Activated CD4-positive, alpha-beta T cell treated with anti-CD3 and anti-CD28 coated beads for 1 hour (primary cell): ENCODE measurements around the gene ZSCAN31.
"Not testable (repeated sequence)": the region's sequence is repeated elsewhere in the genome, so short reads cannot be mapped to it uniquely, and the experiment has no call there.

Experiments used
- DNase-seq: peaks from one replicate; pipeline ENCODE4 v3.0.0-alpha.2; 2020

The ZSCAN31 gene

DNA sequence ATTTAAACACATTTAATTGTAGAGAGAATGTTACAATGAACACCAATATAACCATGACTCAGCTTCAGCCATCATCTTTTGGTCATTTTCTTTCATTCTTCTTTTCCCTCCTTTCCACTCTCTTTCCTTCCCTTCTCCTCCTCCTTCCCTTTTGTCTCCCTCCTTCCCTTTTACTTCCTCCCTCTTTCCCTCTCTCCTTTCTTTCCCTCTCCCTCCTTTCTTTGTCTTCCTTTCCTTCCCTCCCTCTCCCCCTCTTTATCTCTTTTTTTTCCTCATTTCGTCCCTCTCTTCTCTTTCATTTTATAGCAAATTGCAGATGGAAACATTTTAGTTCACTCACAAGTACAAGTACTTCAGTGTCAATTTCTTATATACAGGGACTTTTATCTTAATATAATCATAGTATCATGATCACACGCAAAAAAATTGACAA is 15.6 kb upstream of the ZSCAN31 start:
- DNase-seq, result no peak

DNA sequence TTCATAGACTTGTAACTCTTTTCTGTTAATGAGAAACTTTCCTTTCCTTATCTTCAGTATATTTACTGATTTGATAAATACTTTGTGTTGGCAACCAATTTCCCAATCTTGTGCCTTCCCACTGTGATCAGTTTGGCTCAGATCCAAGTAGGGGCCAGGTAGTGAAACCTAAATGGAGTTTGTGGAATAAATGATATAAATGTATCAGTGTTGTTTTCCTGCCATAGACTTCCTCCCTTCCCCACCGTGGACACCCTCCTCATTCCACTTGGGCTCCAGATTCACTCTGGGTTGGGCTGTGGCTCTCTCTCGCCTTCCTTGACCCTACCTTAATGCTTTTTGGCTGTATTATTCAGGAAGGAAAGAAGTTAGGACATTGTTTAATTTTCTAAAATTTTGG is 15.1 kb upstream of the ZSCAN31 start:
- DNase-seq, result no peak

DNA sequence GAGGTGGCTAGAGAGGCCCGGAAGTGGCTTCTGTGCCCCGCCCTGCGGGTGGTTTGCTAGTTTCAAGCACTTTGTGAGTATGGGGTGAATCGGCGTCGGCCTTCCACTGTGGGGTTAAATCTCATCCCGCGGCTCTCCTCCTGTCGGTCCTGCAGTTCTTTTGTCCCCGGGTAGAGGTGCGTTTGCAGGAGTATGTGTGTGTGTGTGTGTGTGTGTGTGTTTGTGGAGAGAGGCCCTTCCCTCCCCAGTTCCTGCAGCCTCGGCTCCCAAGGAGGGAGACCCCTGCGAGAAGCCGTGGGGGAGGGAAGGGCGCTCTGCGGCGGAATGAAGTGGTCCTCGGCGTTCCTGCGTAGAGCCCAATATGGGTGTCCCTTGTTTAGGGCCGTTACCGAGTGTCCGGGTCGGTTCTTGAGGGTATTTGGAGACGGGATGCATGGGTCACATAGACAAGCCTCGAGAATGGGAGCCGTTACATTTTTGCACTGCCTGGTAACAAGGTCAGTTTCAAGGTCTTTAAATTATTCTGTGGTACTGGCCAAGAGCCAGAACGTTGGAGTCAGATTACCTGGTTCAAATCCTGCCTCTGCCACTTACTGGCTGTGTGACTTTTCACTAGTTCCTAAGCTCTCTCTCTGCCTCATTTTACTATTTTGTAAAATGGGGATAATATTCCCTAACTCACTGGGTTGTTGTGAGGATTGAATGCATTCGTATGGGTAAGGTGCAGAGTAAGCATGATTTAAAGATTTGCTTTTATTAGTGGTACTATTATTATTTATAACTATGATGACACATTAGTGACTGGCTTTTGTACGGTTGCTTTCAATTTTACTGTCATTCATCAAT is 14.2 kb upstream of the ZSCAN31 start, which contains the start of gene ZKSCAN3:
TSS of gene ZKSCAN3 (plus strand) at position 56 of the 846 bp plus-strand sequence. CDS start 9,640 bp downstream, outside the sequence.
- peak; percentile 69 for DNase-seq

DNA sequence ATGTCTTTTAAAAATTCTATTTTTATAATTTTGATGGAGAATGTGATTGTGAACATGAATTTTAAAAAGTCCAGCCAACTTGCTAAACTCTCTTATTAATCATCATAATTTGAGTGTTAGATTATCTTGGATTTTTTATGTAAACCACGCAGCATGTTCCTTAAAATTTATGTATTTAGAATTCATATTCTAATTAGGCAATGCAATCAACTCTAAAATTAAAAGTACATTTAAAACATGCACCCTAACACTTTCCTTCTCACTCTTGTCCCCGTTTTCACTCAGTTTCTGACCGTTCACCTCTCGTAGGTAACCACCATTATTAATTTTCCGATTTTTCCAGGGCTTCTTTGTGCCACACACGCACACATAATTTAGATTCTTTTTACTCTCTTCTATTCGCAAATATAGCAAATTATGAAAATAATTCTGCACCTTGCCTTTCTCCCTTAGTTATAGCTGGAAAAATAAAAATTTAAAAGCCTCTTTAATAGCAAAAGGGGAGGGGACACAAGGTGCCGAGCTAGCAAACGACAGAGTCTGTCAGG is 13.5 kb upstream of the ZSCAN31 start:
- no peak for DNase-seq

DNA sequence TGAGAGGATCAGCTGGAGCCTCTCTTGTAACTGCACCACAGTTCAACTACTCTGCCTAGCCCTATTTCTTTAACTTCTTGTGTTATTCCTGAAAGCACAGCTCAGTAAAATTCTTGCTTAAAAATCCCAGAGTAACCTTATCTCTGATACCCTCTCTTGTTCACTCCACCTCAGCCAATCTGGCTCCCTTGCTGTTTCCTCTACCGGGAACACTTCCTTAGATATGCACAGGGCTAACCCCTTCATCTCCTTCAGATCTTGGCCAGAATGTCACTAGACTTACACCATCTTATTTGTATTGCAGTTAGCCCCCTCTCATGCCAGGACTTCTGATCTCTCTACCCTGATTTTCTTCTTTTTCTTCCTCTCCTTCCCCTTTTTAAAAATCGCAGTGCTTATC is 11.2 kb upstream of the ZSCAN31 start:
- no peak for DNase-seq

DNA sequence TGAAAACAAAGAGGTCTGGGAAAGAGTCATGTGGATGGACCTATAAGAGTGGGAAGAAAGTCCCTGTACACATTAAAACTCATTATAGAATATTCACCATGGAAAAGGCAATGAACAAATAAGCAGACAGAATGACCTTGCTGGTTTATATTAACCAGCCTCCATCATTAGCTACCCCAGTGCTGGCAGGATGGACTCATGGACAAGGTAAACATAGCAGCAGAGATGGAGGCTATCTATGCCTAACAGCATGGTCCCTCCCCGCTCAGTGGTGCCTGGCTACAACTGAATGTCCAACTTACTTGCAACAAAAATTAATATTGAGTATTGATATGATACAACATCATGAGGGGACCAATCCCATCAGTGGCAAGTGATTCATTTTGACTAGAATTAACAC is 9.3 kb upstream of the ZSCAN31 start:
- no peak for DNase-seq

DNA sequence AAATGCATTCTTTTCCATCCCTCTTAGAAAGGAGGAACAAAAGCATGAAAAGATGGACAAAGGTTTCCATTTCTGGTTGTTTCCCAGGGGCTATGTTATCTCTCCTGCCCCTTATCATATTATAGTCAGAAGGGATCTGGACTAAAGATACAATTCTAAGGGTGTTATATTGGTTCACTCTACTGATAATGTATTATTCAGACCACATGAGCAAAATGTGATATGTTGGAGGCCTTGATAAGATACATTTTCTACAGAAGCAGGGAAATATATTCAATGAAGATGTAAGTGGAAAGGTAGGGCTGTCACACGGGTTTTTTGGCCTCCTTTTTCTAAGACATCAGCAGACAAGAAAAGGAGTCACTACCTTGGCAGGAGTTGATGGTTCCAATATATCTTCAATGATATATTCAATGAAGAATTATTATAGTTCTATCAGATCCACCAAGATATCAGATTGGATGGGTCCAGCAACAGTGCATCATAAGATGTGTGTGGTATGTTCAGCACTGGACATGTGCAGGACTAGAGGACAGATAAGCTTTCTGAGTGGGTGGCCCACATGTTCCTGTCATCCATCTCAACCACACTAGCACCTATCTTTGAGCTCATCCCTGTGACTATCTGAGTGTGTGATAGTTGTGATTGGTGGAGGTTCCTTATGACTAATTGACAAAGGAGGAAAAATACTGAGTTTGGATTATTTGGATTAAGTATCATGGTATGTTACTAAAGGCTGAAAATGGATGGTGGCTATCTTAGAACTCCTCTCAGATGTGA is 8.1 kb upstream of the ZSCAN31 start:
- no peak for DNase-seq

DNA sequence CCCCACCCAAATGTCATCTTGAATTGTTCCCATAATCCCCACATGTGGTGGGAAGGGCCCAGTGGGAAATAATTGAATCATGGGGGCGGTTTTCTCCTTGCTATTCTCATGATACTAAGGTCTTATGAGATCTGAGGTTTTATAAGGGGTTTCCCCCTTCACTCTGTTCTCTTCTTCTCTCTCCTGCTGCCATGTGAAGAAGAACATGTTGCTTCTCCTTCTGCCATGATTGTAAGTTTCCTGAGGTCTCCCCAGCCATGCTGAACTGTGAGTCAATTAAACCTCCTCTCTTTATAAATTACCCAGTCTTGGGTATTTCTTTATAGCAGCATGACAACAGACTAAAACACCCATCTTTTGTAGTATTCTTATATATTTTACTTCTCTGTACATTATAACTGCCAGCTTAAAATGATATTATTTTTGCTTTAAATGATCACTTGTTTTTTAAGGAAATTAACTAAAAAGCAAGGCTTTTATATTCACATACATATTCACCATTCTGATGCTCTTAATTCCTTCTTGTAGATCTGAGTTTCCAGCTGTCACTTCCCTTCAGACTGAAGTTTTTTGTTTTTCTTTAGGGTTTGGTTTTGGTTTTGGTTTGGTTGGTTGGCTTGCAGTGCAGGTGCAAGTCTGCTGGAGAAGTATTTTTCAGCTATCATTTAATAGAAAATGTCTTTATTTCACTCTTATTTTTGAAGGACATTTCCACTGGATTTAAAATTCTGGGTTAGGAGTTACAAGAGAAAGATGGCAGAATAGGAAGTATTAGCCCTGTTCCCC is 4.6 kb upstream of the ZSCAN31 start:
- DNase-seq, result no peak

DNA sequence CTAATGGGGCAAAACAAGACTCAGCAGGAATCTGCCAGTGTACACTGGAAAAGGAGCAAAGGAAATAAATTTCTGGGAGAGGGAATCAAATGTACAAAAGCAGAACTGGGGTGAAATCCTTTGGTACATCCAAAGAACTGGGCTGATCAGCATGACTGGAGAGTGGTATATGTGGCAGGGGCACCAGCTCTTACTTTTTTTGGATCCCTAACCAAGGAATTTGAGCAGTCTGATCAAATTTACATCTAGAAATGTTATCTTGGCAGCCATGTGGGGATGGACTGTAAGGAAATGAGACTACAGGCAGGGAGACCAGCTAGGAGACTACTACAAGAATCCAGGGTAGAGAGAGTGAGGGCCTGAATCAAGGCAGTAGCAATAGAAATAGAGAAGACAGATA is 1.2 kb upstream of the ZSCAN31 start:
- no peak for DNase-seq

DNA sequence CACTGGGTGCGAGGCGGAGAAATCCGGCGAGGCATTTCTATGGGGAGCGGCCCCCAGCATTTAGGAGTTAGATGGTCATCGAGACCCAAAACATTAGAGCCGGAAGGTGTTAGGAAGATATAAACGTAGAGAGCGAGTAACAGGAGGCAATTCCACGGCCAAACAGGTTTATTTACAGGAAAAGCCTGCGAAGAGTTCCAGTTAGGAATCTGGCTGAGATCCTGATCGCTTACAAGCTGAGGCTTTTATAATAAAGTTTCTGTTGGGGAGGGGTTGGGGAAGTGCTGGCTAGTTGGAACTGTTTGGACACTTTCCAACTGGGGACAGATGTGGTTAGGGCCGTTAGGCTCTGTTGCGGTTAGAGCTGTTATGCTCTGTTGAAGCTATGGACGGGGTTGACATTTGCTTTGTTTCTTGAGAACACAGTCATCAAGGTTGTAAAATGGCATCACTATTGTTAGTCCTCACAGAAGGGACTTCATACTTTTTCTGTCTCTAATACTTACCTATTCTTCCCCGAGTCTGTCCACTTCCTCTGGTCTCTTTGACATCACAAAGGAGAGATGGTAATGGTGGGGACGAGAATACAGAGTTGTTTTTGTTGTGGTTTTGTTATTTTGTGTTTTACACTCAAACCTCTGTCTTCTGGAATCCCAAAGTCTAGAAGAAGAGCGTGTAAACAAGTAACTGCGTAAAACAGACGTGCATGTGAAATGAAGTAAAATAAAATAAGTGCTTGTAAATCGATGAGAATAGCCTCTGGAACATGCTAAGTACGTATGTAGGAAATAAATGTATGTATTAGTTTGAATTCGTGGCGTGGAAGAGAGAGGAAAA is 554 bp upstream of the ZSCAN31 start:
- no peak for DNase-seq

DNA sequence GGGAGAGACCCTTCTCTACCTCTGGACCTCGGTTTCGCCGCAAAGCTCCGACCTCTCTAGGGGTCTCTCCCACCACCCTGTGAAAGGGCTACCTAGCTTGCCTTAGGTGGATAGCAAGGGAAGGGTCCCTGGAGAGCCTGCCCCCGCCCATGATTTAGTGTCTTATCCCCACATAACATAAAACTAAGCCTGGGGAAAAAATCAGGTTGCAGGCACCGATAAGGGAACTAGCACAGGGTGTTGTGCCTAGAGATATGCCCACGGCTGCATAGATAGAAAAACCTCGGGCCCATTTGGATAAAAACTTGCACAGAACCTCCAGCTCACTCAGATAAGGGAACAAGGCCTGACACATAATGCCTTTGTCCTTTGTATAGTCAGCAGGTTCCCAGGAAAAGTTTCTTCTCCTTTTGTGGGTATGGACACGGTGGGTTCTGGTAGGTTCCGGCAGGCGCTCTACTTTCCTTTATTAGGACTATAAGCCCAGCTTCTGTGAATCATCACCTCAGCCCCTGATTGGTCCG is 846 bp downstream of the ZSCAN31 start:
- DNase-seq, result no peak

DNA sequence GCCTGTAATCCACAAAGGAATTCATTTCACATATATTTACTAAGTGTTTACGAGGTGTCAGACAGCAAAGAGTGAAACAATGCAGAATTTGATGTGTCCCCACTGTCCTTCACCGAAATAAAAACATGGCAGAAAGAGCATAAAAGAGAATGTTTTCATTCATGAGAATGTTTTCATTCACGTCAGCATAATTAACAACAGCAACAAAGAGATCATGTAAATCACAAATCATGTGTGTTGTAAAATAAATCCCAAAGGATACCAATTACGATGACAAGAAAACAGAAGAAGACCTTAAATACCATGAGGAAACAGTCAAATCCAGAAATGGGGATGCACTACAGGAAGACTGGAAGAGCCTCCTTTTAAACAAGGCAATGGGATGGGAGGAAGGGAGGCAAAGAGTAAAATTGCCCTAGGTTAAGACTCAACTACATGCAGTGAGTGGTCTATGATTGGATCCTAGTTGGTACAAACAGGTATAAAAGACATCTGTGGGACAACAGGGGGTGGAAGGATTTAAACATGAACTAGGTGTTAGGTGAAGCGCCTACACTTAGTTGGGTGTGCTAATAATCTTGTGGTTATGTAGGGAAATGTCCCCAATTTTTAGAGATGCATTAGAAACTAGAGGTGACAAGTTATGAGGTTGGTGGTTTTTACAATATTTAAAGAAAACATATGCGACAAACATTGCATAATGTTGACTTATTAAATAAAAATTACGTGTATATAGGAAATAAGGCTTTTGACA is 1.5 kb downstream of the ZSCAN31 start:
- DNase-seq, result no peak

DNA sequence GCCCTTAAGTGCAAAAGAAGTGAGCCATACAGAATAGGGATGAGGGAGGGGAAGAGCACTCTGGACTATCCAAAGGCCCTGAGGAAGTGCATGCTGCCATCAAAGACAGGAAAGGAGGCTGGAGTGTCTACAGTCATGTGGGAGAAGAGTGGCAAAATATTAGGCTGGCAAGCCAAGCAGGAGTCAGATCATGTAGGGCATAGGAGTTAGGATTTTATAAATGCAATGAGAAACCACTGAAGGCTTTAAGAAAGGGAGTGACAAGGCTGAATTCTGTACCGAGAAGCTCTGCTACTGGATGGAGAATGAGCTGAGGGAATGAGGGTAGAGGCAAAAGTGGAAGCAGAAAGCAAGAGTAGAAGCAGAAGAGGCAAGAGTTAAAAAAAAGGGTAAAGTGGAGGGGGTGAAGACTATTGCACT is 2.3 kb downstream of the ZSCAN31 start:
- DNase-seq, result no peak

DNA sequence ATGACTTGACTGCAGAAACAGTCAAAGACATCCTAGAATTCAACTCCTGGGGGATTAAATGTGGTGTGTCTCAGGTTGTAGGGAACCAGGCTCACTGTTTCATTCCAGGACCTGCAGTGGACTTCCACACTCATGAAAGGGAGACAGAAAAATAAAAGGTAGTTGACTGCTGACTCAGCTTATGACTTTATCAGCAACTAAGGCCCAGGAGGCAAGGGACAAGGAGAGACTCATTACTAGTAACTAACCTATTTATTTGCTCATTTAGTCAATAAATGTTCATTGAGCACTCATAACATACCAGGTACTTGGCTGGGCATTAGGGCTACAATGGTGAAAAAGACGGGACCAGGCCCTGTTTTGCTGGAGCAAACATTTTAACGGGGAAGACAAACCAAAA is 2.9 kb downstream of the ZSCAN31 start:
- DNase-seq, result no peak

DNA sequence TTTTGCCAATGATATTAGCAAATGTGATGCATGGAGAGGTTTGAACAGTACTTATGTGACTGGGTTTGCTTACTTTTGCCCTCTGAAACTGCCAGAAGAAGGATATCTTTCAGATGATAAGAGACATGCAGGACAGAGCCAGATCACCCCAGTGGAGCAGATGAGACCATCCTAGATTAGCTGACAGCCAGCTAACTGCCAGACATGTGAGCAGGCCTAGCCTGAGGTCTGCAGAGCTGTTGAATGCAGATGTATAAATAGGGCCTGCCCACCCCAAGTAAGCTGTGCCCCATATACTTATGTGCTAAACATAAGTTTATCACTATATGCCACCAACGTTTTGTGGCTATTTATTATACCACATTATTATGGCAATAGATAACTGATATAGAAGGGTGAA is 5.9 kb downstream of the ZSCAN31 start:
- no peak for DNase-seq

DNA sequence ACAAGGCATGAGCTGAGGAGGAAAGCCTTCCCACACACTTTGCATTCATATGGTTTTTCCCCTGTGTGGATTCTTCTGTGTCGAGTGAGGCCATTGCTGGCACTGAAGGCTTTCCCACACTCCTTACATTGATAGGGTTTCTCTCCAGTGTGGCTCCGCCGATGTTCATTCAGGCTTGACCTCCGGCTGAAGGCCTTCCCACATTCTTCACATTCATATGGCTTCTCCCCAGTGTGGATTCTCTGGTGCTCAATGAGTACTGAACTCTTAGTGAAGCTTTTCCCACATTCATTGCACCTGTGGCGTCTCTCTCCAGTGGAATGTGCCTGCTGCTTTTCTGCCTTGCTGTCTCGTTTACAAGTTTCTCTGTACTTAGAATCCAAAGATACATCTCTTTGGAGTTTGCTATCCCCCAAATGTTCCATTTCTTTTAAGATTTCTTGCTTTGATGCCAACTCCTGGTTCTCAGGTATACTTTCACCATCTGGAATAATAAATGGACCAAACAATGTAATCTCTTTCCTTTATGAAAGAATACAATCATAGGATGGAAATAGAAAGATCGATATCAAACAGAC is 9.5 kb downstream of the ZSCAN31 start:
- DNase-seq, result no peak

DNA sequence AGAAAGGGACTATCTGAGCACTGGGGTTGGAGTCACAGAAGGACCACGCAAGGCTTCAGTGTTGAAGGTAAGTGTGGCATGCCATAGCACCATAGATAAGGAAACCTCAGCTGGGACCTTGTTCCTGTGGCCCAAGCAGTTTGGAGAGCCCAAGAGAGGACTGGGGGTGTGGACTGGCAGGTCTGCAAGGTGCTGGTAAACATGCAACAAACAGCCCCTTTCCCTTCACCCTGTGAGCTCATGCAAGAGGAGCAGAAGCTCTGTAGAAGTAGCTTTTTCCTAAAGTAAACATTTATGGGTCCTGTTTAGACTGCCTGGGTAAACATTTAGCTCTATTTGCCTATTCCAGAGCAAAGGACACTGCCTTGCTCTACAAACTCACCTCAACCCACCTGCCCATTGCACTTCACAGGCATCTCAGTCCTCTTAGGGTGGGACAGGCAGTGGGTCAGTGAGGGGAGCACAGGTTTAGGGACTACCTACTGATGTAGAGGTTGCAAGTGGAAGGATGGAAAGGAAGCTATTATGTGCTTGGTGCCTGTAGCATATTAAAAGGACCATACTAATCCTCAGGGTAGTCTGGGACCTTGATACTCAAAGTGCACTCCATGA is 12.0 kb downstream of the ZSCAN31 start:
- DNase-seq, result no peak

DNA sequence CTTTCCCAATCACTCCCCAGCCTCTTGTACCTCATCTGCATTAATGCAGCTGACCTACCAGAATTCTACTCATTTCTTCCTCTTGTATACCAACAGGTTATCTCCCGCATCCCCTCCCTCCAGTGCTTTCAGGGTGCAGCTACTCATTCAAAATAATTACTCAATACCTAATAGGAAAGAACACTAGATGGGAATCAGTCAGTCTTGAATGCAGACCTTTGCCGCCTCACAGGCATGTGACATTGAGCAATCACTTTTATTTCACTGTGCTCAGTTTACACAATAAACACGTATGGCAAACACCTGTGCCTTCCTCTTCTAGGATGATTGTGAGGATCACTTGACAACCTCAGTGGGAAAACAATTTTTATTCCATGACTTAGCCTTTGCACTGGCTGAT is 13.3 kb downstream of the ZSCAN31 start:
- no peak for DNase-seq

DNA sequence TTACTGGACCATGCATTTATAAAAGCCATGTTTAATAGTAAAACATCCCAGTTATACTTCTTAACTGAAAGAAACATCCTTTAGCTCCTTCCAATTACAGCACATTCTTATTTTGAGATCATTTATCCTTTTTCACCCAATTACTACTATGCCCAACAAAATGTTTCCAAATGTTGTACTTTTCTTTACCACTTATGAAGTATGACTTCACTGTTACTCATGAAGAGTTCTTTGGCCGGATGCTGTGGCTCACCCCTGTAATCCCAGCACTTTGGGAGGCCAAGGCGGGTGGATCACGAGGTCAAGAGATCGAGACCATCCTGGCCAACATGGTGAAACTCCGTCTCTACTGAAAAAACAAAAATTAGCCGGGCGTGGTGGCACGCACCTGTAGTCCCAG is 18.1 kb downstream of the ZSCAN31 start:
- DNase-seq, result not testable (repeated sequence)

DNA sequence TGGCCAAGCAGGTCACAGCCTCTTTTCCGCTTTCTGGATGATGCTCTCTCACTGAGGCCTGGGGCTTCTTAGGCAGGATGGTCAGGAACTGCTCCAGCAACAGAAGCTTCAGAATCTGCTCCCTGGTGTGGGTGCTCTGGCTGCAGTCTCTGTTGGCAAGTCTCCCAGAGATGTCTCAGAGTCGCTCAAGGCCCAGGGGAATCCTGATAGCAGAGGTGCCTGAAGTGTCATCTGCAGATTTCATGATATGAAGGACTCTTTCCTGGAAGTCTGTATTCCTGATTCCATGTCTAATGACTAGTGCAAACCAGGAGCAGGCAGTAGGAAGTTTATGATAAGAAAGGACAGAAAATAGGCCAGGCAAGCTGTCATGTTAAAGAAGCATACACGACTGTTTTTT is 20.3 kb downstream of the ZSCAN31 start:
- no peak for DNase-seq
